Renal pelvis (tissue), 12 donors: Measurements from ENCODE around the gene VIM. TPM values are rescaled to one million over a fixed set of nuclear protein-coding genes. Genes with fewer than 3 reads are reported as not detected.

Experiments used
- DNase-seq: peaks from one replicate; pipeline ENCODE4 v3.0.0-alpha.2; 2013
- long read RNA-seq, 16 experiments: transcript quantifications; one replicate each; lab custom pipeline, GENCODE V29; 2026
- polyA plus RNA-seq, 3 donors: library from polyadenylated mRNA; unstranded; fragments of 120-200 nt; gene quantifications; one replicate each; pipeline ENCODE4 v1.2.1, GENCODE V29; 2013; ENCODE audit not compliant: insufficient read length in 3 of 3

VIM gene
- polyA plus RNA-seq, result 1,000 to 10,000 TPM; 1,123 to 1,535 (median 1,312) TPM
- long read RNA-seq, donor 1, transcript VIM-201 (9 exons, 1,868 nt), result major isoform, 344 of 557 reads
- long read RNA-seq, donor 1, partial matches to known transcripts, result 186 of 557 reads
- long read RNA-seq, donor 1, other reads (novel, unspliced or antisense), result 25 of 557 reads
- long read RNA-seq, donor 2, transcript VIM-201 (9 exons, 1,868 nt), result major isoform, 505 of 671 reads
- long read RNA-seq, donor 2, partial matches to known transcripts, result 130 of 671 reads
- long read RNA-seq, donor 2, other reads (novel, unspliced or antisense), result 32 of 671 reads
- long read RNA-seq, donor 3, transcript VIM-201 (9 exons, 1,868 nt), result major isoform, 395 of 591 reads
- long read RNA-seq, donor 3, transcript VIM-205 (2 exons, 1,139 nt), result minor isoform, 8 of 591 reads
- long read RNA-seq, donor 3, partial matches to known transcripts, result 132 of 591 reads
- long read RNA-seq, donor 3, other reads (novel, unspliced or antisense), result 55 of 591 reads
- long read RNA-seq, donor 4, transcript VIM-205 (2 exons, 1,139 nt), result minor isoform, 8 of 603 reads
- long read RNA-seq, donor 4, transcript VIM-201 (9 exons, 1,868 nt), result major isoform, 396 of 603 reads
- long read RNA-seq, donor 4, partial matches to known transcripts, result 133 of 603 reads
- long read RNA-seq, donor 4, other reads (novel, unspliced or antisense), result 62 of 603 reads
- long read RNA-seq, donor 5, transcript VIM-201 (9 exons, 1,868 nt), result major isoform, 173 of 300 reads
- long read RNA-seq, donor 5, transcript VIM-205 (2 exons, 1,139 nt), result minor isoform, 7 of 300 reads
- long read RNA-seq, donor 5, partial matches to known transcripts, result 95 of 300 reads
- long read RNA-seq, donor 5, other reads (novel, unspliced or antisense), result 23 of 300 reads
- long read RNA-seq, donor 6, transcript VIM-201 (9 exons, 1,868 nt), result major isoform, 169 of 314 reads
- long read RNA-seq, donor 6, partial matches to known transcripts, result 119 of 314 reads
- long read RNA-seq, donor 6, other reads (novel, unspliced or antisense), result 21 of 314 reads
- long read RNA-seq, donor 7, transcript VIM-205 (2 exons, 1,139 nt), result minor isoform, 5 of 693 reads
- long read RNA-seq, donor 7, transcript VIM-201 (9 exons, 1,868 nt), result major isoform, 390 of 693 reads
- long read RNA-seq, donor 7, partial matches to known transcripts, result 250 of 693 reads
- long read RNA-seq, donor 7, other reads (novel, unspliced or antisense), result 48 of 693 reads
- long read RNA-seq, donor 8, transcript VIM-205 (2 exons, 1,139 nt), result minor isoform, 10 of 660 reads
- long read RNA-seq, donor 8, transcript VIM-201 (9 exons, 1,868 nt), result major isoform, 411 of 660 reads
- long read RNA-seq, donor 8, partial matches to known transcripts, result 173 of 660 reads
- long read RNA-seq, donor 8, other reads (novel, unspliced or antisense), result 65 of 660 reads
- long read RNA-seq, donor 9, transcript VIM-201 (9 exons, 1,868 nt), result major isoform, 550 of 790 reads
- long read RNA-seq, donor 9, transcript VIM-205 (2 exons, 1,139 nt), result minor isoform, 5 of 790 reads
- long read RNA-seq, donor 9, partial matches to known transcripts, result 155 of 790 reads
- long read RNA-seq, donor 9, other reads (novel, unspliced or antisense), result 78 of 790 reads
- long read RNA-seq, donor 10, transcript VIM-201 (9 exons, 1,868 nt), result major isoform, 309 of 560 reads
- long read RNA-seq, donor 10, transcript VIM-205 (2 exons, 1,139 nt), result minor isoform, 14 of 560 reads
- long read RNA-seq, donor 10, partial matches to known transcripts, result 187 of 560 reads
- long read RNA-seq, donor 10, other reads (novel, unspliced or antisense), result 47 of 560 reads
- long read RNA-seq, donor 11, transcript VIM-205 (2 exons, 1,139 nt), result minor isoform, 5 of 388 reads
- long read RNA-seq, donor 11, transcript VIM-201 (9 exons, 1,868 nt), result major isoform, 208 of 388 reads
- long read RNA-seq, donor 11, partial matches to known transcripts, result 144 of 388 reads
- long read RNA-seq, donor 11, other reads (novel, unspliced or antisense), result 30 of 388 reads
- long read RNA-seq, donor 12, transcript VIM-201 (9 exons, 1,868 nt), result major isoform, 558 of 876 reads
- long read RNA-seq, donor 12, transcript VIM-205 (2 exons, 1,139 nt), result minor isoform, 8 of 876 reads
- long read RNA-seq, donor 12, partial matches to known transcripts, result 226 of 876 reads
- long read RNA-seq, donor 12, other reads (novel, unspliced or antisense), result 81 of 876 reads
- long read RNA-seq, donor 13, transcript VIM-201 (9 exons, 1,868 nt), result major isoform, 188 of 366 reads
- long read RNA-seq, donor 13, partial matches to known transcripts, result 156 of 366 reads
- long read RNA-seq, donor 13, other reads (novel, unspliced or antisense), result 18 of 366 reads
- long read RNA-seq, donor 14, result 0 reads
- long read RNA-seq, donor 15, transcript VIM-205 (2 exons, 1,139 nt), result minor isoform, 5 of 561 reads
- long read RNA-seq, donor 15, transcript VIM-201 (9 exons, 1,868 nt), result major isoform, 315 of 561 reads
- long read RNA-seq, donor 15, partial matches to known transcripts, result 205 of 561 reads
- long read RNA-seq, donor 15, other reads (novel, unspliced or antisense), result 33 of 561 reads
- long read RNA-seq, donor 16, transcript VIM-201 (9 exons, 1,868 nt), result major isoform, 501 of 725 reads
- long read RNA-seq, donor 16, transcript VIM-205 (2 exons, 1,139 nt), result minor isoform, 7 of 725 reads
- long read RNA-seq, donor 16, partial matches to known transcripts, result 160 of 725 reads
- long read RNA-seq, donor 16, other reads (novel, unspliced or antisense), result 56 of 725 reads

DNA sequence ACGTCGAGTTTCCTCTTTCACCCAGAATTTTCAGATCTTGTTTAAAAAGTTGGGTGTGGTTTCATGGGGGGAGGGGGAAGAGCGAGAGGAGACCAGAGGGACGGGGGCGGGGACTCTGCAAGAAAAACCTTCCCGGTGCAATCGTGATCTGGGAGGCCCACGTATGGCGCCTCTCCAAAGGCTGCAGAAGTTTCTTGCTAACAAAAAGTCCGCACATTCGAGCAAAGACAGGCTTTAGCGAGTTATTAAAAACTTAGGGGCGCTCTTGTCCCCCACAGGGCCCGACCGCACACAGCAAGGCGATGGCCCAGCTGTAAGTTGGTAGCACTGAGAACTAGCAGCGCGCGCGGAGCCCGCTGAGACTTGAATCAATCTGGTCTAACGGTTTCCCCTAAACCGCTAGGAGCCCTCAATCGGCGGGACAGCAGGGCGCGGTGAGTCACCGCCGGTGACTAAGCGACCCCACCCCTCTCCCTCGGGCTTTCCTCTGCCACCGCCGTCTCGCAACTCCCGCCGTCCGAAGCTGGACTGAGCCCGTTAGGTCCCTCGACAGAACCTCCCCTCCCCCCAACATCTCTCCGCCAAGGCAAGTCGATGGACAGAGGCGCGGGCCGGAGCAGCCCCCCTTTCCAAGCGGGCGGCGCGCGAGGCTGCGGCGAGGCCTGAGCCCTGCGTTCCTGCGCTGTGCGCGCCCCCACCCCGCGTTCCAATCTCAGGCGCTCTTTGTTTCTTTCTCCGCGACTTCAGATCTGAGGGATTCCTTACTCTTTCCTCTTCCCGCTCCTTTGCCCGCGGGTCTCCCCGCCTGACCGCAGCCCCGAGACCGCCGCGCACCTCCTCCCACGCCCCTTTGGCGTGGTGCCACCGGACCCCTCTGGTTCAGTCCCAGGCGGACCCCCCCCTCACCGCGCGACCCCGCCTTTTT is at the start of gene VIM:
Gene VIM, plus strand, starts transcription at position 151 of the 925 bp plus-strand sequence. CDS start 1,182 bp downstream, outside the sequence.
- peak; percentile 82 for DNase-seq

DNA sequence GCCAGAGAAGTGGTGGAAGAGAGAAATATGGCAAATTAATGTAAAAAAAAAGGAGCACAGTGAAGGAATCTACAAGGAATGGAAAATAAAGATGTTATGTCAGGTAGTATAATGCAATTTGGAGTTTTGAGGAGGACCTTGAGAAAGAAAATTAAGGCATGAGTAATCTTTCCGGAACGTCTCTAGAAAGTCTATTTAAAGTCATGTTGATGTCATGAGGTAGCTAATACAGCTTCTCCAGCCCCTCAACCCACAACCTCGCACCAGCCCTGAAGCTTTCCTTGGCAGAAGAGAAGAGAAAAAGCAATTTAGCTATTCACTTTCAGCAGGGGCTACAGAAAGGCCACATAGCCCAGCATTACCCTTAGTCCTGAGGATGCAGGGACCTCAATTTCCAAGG is 49.0 kb upstream of the VIM start:
- no peak for DNase-seq

DNA sequence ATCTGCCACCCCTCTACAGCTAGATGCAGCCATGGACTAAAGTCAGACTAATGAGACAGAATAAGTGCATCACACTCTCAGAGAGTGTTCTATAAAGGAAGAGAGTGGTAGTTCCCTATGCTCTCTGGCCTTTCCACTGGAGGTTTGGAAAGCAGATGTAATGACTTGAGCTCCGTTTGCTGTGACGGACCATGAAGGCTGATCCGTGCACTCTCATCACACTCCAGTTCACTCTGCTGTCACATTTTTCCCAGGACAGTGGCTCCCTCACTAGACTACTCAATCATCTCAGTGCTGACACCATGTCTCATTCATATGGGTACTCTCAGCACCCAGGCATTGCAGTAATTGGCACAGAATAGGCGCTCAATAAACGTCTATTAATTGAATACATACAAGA is 46.9 kb upstream of the VIM start:
- DNase-seq, result no peak

DNA sequence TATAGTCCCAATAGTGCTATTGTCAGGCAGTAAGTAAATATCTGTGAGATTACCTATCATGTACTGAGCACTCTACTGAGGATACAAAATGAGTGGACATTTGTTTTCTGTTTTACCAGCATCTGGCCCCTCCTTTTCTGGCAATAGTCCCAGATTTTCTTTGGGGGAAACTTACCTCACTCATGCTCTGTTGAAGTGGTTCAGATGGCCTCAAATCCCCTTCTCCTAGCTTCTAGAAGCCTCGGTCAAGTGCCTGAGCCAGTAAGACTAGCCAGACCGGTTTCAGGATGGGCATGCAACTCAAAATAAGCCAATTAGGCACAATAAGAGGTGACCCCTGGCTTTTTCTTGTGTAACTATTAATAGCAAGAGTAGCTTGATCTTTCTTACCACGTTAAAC is 46.3 kb upstream of the VIM start:
- no peak for DNase-seq

DNA sequence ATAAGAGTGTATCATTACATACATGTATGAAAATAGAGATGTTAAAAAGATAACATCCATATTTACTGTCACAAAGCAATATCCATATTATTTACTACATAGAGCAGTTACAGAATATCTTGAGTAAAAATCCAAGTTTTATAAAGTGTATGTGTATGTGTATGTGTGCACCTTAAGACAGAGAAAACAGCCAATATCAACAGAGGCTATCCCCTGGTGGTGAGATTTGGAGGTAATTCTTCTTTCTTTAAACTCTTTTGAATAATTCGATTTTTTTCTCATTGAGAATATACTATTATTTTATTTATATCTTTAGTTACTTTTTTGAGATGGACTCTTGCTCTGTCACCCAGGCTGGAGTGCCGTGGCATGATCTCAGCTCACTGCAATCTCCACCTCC is 44.9 kb upstream of the VIM start:
- no peak for DNase-seq

DNA sequence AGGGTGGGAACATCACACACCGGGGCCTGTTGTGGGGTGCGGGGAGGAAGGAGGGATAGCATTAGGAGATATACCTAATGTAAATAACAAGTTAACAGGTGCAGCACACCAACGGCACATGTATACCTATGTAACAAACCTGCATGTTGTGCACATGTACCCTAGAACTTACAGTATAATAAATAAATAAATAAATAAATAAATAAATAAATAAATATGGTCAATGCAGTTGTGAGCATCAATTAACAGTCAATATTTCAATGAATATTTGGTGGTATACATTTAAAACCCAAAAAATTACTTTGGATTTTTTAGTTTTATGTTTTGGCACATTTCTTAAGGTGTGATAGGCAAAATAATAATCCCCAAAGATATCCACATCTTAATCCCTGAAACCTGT is 42.2 kb upstream of the VIM start:
- DNase-seq, result no peak

DNA sequence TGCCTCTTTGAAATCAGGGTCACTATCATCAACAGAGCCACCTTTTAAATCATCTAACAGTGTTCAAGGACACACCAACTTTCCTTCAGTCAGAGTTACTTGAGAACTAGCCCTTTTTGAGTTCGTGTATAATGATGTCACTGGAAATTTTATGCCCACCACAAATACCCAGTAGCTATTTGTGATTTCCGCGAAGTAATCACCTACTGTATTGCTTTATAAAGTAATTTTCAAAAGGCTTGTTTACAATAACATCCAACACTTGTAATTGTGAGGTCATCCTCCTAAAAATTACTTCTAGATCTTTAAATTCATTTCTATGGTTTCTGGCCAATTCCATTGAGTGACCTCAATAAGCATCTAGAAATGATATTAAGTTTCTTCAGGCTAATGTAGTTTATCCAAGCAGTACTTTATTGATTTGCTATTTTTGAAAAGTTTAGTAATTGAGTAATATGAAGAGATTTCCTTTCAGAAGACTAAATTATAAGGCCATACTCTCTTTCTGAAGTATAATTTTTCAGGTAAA is 39.3 kb upstream of the VIM start:
- DNase-seq, result no peak

DNA sequence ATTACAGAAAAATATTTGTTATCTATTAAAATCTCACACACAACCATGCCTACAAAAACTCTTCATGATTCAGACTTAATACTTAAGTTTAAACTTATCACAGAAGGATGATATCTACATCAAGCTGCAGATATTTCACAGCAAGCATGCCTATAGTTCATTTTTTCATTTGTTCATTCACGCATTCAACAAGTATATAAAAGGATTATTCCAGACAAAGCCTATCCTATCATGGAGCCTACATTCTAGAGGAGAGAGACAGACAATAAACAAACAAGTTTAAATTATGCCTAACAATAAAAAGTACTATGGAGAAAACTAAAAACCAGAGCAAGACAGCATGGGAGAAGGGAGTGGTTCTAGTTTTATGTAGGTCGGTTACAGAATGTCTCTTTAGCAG is 37.4 kb upstream of the VIM start:
- no peak for DNase-seq

DNA sequence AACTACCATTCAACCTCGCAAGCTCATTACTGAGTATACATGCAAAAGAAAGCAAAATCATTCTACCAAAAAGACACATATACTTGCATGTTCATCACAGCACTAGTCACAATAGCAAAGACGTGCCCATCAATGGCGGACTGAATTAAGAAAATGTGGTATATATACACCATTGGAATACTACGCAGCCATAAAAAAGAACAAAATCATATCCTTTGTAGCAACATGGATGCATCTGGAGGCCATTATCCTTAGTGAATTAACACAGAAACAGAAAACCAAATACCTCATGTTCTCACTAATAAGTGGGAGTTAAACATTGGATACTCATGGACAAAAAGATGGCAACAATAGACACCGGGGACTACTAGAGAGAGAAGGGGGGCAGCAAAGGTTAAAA is 33.0 kb upstream of the VIM start:
- no peak for DNase-seq

DNA sequence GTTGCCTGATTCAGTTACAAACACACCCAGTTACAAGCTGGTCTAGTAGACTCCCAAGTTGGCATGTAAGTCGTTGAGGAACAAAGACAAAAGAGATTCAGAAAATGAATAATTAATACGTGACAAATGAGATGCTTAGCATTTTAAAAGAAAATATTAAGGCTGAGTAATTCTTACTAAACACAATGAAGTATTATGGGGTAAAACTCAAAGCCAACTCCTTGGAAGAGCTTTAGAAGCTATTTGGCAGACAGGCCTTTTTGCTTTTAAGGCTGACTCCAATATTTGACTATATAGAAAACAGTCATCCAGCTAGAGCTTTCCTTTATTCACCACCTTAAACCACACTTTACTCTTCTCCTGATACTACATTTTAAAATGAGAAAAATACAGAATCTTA is 32.0 kb upstream of the VIM start:
- DNase-seq, result no peak

DNA sequence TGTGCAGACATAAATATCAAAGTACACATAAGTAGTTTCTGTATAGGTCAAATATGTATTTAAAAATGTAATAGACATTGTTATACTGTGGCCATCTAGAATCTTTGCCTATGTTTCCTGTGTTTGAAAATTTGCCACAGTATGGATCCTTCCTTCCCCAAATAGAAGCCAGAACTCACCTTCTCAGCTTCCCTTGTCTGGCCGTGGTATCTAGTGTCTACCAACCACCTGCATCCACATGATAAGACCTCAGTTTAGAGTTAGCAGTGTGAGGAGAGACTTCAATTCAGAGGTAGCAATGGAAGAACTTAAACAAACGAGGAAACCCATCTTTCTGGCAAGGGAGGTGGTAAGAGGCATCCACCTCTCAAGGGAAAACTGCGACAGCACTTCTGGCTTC is 31.5 kb upstream of the VIM start:
- DNase-seq, result no peak

DNA sequence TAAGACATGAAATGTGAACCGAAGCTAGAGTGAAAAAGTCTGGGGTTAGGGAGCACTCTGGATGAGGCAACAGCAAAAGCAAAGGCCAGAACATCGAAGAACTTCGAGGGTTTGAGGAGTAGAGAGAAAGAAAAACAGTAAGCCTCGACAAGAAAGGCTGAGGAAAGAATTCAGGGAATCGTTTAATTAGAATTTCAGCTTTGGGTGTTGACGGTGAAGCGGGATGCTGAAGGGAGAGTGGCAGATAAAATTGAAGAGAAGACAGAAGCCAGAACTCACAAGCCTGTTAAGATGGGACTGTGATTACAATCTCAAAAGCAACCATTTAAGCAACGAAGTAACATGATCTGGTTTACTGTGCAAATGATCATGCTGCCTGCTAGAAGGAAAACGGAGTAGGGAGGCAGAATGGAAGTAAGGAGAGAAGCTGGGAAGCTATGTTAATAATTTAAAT is 28.7 kb upstream of the VIM start:
- DNase-seq, result no peak

DNA sequence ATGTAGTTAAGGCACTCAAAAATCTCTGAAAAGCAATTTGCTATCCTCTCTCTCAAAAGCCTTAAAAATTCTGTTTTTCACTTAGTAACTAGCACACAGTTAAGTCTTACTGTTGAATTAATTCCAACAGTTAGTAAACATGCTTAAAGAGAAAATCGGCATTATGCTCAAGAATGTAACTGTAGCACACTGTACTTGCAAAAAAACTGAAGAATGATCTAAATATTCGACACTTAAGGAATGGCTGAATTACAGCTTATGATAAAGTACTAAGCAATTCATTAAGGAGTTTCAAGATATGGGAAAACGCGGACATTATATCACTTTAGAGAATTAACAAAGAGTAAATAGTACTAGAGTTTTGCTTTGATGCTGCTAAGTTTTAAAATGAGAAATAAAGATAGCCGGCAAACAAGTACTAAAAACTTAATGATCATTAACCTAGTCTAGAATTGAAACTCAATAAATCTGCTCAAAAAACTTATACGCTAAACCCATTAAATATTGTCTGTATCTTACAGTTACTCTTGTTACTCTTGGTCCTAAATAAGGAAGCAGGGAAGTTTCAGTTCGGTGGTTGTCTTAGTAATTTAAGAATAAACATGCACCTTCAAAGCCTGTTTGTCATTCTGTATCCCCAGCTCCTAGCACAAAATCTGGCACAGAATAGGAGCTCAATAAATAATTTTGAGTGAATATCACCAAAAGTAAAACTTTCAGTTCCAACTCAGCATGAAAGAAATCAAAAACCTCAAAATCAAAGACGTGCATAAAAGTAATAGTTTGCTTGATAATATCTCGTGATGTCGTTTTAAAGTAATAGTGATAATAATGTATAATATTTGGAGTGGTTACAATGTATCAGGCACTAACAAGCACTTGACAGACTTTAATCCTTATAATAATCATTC is 27.8 kb upstream of the VIM start:
- DNase-seq, result no peak

DNA sequence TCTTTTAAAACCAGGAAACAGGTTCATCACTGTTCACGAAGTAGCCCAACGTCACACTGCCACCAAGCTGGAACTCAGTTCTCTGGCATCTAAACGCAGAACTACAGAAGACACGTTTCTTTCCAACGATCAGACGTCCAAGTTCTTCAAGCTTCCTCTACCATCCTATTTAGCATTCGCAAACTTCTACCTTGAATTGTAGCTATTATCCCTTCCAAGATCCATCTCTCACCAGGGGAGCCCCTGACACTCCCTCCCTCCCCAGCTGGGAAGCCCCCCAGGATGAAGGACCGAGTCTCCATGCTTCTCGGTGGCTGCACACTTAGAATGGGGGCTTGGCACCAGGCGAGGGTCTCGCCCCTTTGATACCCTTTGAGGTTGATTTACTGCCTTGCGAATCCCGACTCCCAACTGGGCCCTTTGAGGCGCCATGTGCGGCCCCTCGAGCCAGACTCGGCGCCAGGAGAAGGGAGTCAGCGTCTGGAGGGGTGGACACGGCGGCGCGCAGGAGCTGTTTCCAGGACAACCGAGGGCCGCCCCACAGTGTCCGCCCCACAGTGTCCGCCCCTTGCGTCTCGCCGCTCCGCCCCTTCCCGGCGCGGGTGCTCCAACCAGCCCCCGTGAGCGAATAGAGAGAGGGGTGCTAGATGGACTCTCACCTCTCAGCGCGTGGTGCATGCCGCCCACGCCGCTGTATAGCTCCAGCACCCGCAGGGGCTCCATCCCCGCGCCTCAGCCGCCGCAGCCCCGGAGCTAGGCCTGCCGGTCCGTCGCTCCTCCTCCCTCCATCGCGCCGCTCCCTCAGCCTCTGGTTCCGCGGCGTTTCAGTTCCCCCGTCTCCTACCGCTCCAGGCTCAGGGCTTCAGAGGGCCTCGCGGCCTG is 26.9 kb upstream of the VIM start, which contains the start of gene TRDMT1:
Gene TRDMT1, minus strand, starts transcription at position 761 of the 882 bp plus-strand sequence. Its CDS starts 38 bp downstream, at position 723.
- peak; percentile 91 for DNase-seq

DNA sequence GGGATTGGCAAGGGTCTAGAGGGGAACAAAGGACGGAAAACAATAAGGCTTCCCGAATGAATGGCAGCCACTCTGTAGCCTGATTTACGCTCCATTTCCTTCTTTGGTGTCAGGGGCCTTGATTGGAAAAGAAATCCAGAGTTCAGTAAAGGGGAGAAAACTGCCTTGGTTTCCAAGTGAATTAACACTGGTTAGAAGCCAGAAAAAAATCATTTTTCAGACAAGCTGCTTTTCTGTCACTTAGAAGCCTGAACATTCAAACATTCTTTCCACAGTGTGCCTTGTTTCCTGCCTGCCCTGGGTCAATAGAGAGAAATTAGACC is 26.3 kb upstream of the VIM start:
- DNase-seq, result no peak
